ENCODE results near the gene RDH14. TPM values are rescaled to one million over a fixed set of nuclear protein-coding genes. Genes with fewer than 3 reads are reported as not detected.

RDH14 gene
- polyA plus RNA-seq, 2 of the 4 experiments (the other 2 are of a cell fraction), result 37.0 to 44.5 TPM

DNA sequence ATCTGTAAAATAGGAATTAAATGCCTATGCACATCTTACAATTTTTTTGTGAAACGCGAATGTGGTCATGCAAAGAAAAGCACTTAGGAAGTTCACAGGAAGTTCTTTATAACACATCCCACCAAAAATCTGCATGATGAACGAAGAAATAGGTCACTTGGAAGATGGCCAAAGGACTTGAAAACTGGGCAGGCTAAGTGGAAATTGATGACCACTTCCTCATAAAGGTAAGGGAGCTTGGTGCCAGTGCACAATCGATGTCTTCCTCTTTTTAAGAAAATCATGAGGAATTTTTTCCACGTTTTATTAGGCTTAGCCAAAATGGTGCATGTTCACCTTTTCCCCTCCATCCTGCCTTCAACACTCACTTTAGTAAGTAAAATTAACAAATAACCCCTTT is 37.2 kb upstream of the RDH14 start:
- DNase-seq (ENCODE audit: low read depth in 1 of 2, low spot score in 1 of 2) (no peak), ATAC-seq (no peak), FAIRE-seq (no peak)
- H3K9me3 ChIP-seq, result no peaks in the 10 kb centered on the region
- no peak overlapping the region for H3K27ac ChIP-seq
- no peaks in the 10 kb centered on the region for H3K4me1 ChIP-seq
- no peak overlapping the region for H3K4me2 ChIP-seq
- H3K4me3 ChIP-seq, result no peak overlapping the region
- TF ChIP-seq HOXB13 (CRISPR knock-in tag; IDR thresholded peaks at IDR 0.05; ENCODE audit: low read depth), result no peak
- TF ChIP-seq, protein P1, sequence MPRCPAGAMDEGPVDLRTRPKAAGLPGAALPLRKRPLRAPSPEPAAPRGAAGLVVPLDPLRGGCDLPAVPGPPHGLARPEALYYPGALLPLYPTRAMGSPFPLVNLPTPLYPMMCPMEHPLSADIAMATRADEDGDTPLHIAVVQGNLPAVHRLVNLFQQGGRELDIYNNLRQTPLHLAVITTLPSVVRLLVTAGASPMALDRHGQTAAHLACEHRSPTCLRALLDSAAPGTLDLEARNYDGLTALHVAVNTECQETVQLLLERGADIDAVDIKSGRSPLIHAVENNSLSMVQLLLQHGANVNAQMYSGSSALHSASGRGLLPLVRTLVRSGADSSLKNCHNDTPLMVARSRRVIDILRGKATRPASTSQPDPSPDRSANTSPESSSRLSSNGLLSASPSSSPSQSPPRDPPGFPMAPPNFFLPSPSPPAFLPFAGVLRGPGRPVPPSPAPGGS (IDR thresholded peaks at IDR 0.05), result no peak
- TF ChIP-seq EHMT2 (IDR thresholded peaks at IDR 0.05; ENCODE audit: low read depth), result no peak
- ChIA-PET CTCF (no interaction called here), POLR2A (no interaction called here)
- WGBS (ENCODE audit: missing lambda C conversion rate), result 42% methylated on average over 5 of the region's 5 CpGs

- Histone ChIP-seq H3K4me3 (no peak overlapping the region), H3K4me2 (no peak overlapping the region), H3K4me1 (no peaks in the 10 kb centered on the region), H3K27ac (no peak overlapping the region), H3K9me3 (no peaks in the 10 kb centered on the region)
- TF ChIP-seq FOSB (CRISPR knock-in tag; IDR thresholded peaks at IDR 0.05) (no peak), NFE2L2 (conservative IDR thresholded peaks at IDR 0.05; ENCODE audit: low read length) (no peak), HEYL (CRISPR knock-in tag; IDR thresholded peaks at IDR 0.05) (no peak), RCOR1 (IDR thresholded peaks at IDR 0.05; ENCODE audit: low read depth, low read length) (no peak), ESRRA (IDR thresholded peaks at IDR 0.05; ENCODE audit: borderline replicate concordance, low read length) (no peak), RNF2 (IDR thresholded peaks at IDR 0.05; ENCODE audit: borderline replicate concordance, low read depth) (no peak), MAX (IDR thresholded peaks at IDR 0.05) (no peak), NR3C1 (IDR thresholded peaks at IDR 0.05) (no peak), ZNF302 (CRISPR knock-in tag; IDR thresholded peaks at IDR 0.05) (no peak), EHMT2 (IDR thresholded peaks at IDR 0.05; ENCODE audit: low read depth) (no peak), RARB (CRISPR knock-in tag; IDR thresholded peaks at IDR 0.05) (no peak), HOXB13 (CRISPR knock-in tag; IDR thresholded peaks at IDR 0.05; ENCODE audit: low read depth) (no peak), HOXA7 (CRISPR knock-in tag; IDR thresholded peaks at IDR 0.05) (no peak), SREBF2 (IDR thresholded peaks at IDR 0.05) (no peak), KDM1A (IDR thresholded peaks at IDR 0.05; ENCODE audit: low read depth) (no peak), CHD4 (IDR thresholded peaks at IDR 0.05; ENCODE audit: borderline replicate concordance) (no peak)
- TF ChIP-seq, protein P2, sequence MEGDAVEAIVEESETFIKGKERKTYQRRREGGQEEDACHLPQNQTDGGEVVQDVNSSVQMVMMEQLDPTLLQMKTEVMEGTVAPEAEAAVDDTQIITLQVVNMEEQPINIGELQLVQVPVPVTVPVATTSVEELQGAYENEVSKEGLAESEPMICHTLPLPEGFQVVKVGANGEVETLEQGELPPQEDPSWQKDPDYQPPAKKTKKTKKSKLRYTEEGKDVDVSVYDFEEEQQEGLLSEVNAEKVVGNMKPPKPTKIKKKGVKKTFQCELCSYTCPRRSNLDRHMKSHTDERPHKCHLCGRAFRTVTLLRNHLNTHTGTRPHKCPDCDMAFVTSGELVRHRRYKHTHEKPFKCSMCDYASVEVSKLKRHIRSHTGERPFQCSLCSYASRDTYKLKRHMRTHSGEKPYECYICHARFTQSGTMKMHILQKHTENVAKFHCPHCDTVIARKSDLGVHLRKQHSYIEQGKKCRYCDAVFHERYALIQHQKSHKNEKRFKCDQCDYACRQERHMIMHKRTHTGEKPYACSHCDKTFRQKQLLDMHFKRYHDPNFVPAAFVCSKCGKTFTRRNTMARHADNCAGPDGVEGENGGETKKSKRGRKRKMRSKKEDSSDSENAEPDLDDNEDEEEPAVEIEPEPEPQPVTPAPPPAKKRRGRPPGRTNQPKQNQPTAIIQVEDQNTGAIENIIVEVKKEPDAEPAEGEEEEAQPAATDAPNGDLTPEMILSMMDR (IDR thresholded peaks at IDR 0.05), result no peak
- TF ChIP-seq, protein P3, sequence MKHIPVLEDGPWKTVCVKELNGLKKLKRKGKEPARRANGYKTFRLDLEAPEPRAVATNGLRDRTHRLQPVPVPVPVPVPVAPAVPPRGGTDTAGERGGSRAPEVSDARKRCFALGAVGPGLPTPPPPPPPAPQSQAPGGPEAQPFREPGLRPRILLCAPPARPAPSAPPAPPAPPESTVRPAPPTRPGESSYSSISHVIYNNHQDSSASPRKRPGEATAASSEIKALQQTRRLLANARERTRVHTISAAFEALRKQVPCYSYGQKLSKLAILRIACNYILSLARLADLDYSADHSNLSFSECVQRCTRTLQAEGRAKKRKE (CRISPR knock-in tag; IDR thresholded peaks at IDR 0.05; ENCODE audit: low read depth), result no peak
- ChIA-PET POLR2A (no interaction called here), CTCF (no interaction called here)
- no peak for DNase-seq (ENCODE audit: low read depth in 1 of 2, low spot score in 1 of 2)
- ATAC-seq, result no peak
- no peak for FAIRE-seq
- WGBS (ENCODE audit: missing lambda C conversion rate), result 25% methylated on average over 3 of the region's 3 CpGs
Observed at GRCh38 chr2:18596993-18597392, 36.5 kb upstream of the RDH14 start.

DNA sequence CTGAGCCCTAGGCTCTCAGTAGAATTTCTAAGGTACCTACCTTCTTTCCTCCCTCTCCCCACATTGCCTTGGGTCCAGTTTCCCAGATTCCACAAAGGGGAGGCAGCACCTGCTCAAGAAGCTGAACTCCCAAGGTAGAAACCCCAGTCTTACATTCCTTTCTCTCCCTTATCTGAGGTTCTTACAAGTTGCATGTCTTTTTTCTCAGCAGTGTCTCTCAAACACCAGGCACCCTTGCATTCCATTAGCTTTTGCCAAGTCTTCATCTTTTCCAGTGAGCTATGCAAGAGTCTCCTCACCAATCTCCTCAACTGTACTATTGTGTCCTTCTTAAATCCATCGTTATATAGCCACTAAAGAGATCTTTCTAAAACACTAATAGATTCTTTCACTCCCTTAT is 33.0 kb upstream of the RDH14 start:
- no peak for DNase-seq (ENCODE audit: low read depth in 1 of 2, low spot score in 1 of 2)
- ChIA-PET POLR2A (no interaction called here), CTCF (interaction anchor here (0.7 to 1.7 kb wide), 2 partner anchors 12 to 82 kb away, joined by 3 read pairs; no protein-coding TSS in a partner anchor)
- Histone ChIP-seq H3K4me2 (no peak overlapping the region), H3K27ac (no peak overlapping the region), H3K4me1 (no peaks in the 10 kb centered on the region), H3K9me3 (no peaks in the 10 kb centered on the region), H3K4me3 (no peak overlapping the region)
- no peak for ATAC-seq
- TF ChIP-seq PBX3 (IDR thresholded peaks at IDR 0.05), result no peak
- TF ChIP-seq RFX5 (IDR thresholded peaks at IDR 0.05), result no peak
- 7% methylated on average over 1 of the region's 1 CpG for WGBS (ENCODE audit: missing lambda C conversion rate)
- FAIRE-seq, result no peak

Measured in A549 (cell line).